Testis (tissue), 3 donors: ENCODE measurements around the gene CARD8. TPM values are rescaled to one million over a fixed set of nuclear protein-coding genes. Genes with fewer than 3 reads are reported as not detected.

Source experiments
- DNase-seq: peaks from one replicate; pipeline ENCODE4 v3.0.0-alpha.2; 2019
- H3K27ac ChIP-seq, 2 donors: fragments of 200-600 bp; sonication (generic); one replicate each; pipeline ENCODE4 v1.5.1; 2019
- H3K27me3 ChIP-seq: fragments of 200-600 bp; sonication (generic); one replicate; pipeline ENCODE4 v1.5.1; 2019
- H3K36me3 ChIP-seq: fragments of 200-600 bp; sonication (generic); one replicate; pipeline ENCODE4 v1.5.1; 2017; ENCODE audit warnings: low read depth; ENCODE audit errors: missing control alignments
- H3K4me1 ChIP-seq: fragments of 200-600 bp; sonication (generic); one replicate; pipeline ENCODE4 v1.5.1; 2019
- H3K4me3 ChIP-seq, 2 donors: fragments of 200-600 bp; sonication (generic); one replicate each; pipeline ENCODE4 v1.5.1; 2017 to 2019
- H3K9me3 ChIP-seq: fragments of 200-600 bp; sonication (generic); one replicate; pipeline ENCODE4 v1.5.1; 2017
- POLR2A ChIP-seq: fragments of 450-650 bp; IDR thresholded peaks from one replicate; pipeline ENCODE4 v1.6.1; 2017; ENCODE audit warnings: antibody characterized with exemption, mild to moderate bottlenecking, moderate library complexity
- WGBS, 2 donors: methylation state at CpG; one replicate each; pipeline ENCODE4 v1.1.5; 2018; 5-methylcytosine and 5-hydroxymethylcytosine counted together
- intact Hi-C: fragments of 100-400 bp; cut with DNase I; formaldehyde crosslinking; loops from one replicate; pipeline ENCODE4 v1.15.1; 2023; ENCODE audit warnings: low total_unique reads
- polyA plus RNA-seq: library from polyadenylated mRNA; stranded (reverse); fragments of 350-450 nt; fragmentation: Illumina TruSeq; extraction: RNeasy Lipid Tissue Mini Kit (QIAGEN cat#74804); gene quantifications from one replicate; pipeline ENCODE4 v1.2.3, GENCODE V29; 2014; ENCODE audit warnings: low read depth, low replicate concordance; ENCODE audit not compliant: insufficient read depth
- total RNA-seq, 2 donors: library from RNA; depleted of rRNA; stranded (reverse); fragments of >200 nt; gene quantifications; one replicate each; pipeline ENCODE4 v1.2.3, GENCODE V29; 2016
- TF ChIP-seq, protein P1 (sequence below), 3 experiments: fragments of 450-650 bp in 2 of 3; fragments of 200-600 bp in 1 of 3; sonication (generic) in 1 of 3; IDR thresholded peaks; one replicate each; pipeline ENCODE4 v1.5.1; 2016 to 2019; ENCODE audit warnings: antibody characterized with exemption in 3 of 3, mild to moderate bottlenecking in 2 of 3, moderate library complexity in 1 of 3

Gene CARD8
- total and polyA plus RNA-seq, 3 donors from 2014 or later, result 45.4 to 68.4 (median 53.9) TPM

DNA sequence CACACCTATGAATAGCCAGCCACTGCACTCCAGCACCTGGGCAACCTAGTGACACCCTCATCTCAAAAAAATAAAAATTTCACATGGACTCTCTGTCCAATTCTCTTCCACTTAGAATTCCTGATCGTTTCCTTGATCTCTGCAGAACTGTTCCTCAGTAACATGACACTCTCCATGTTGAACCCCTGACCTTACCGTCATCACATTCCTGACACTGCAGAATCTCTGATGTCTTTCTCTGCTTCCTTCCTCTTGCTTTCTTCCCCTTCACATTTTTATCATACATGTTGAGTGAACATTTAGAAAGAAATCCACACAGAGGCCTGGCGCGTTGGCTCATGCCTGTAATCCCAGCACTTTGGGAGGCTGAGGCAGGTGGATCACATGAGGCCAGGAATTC is 29.2 kb upstream of the CARD8 start:
- no peak overlapping the region for H3K27ac ChIP-seq
- intact Hi-C loops, result no loop called here
- no peaks in the 10 kb centered on the region for H3K9me3 ChIP-seq
- WGBS, 2 donors, result 78 to 80% methylated on average over 4 of the region's 4 CpGs
- H3K27me3 ChIP-seq, result no peaks in the 10 kb centered on the region
- H3K4me3 ChIP-seq, result no peak overlapping the region
- no peaks in the 10 kb centered on the region for H3K4me1 ChIP-seq
- no peak for DNase-seq
- TF ChIP-seq, protein P1, sequence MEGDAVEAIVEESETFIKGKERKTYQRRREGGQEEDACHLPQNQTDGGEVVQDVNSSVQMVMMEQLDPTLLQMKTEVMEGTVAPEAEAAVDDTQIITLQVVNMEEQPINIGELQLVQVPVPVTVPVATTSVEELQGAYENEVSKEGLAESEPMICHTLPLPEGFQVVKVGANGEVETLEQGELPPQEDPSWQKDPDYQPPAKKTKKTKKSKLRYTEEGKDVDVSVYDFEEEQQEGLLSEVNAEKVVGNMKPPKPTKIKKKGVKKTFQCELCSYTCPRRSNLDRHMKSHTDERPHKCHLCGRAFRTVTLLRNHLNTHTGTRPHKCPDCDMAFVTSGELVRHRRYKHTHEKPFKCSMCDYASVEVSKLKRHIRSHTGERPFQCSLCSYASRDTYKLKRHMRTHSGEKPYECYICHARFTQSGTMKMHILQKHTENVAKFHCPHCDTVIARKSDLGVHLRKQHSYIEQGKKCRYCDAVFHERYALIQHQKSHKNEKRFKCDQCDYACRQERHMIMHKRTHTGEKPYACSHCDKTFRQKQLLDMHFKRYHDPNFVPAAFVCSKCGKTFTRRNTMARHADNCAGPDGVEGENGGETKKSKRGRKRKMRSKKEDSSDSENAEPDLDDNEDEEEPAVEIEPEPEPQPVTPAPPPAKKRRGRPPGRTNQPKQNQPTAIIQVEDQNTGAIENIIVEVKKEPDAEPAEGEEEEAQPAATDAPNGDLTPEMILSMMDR (IDR thresholded peaks at IDR 0.05), result no peak
- no peak for TF ChIP-seq POLR2A
- H3K36me3 ChIP-seq, result no peaks in the 10 kb centered on the region

DNA sequence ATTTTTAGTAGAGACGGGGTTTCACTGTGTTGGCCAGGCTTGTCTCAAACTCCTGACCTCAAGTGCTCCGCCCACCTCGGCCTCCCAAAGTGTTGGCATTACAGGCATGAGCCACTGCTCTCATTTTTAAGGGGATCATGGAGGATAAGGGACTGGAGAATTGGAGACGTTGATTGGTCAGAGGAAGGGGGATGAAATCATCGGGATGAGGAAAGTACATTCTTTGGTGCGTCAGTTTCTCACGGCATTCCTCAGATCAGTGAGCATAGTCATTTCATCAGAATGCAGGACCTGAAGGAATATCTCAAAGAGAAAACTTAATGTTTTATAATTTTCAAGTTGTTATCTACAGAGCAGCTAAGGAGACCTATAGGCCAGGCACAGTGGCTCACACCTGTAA is 28.2 kb upstream of the CARD8 start:
- intact Hi-C loops, result no loop called here
- Histone ChIP-seq H3K4me1 (no peaks in the 10 kb centered on the region), H3K27ac (no peak overlapping the region), H3K36me3 (no peaks in the 10 kb centered on the region), H3K4me3 (no peak overlapping the region), H3K27me3 (no peaks in the 10 kb centered on the region), H3K9me3 (no peaks in the 10 kb centered on the region)
- WGBS, 2 donors, result 92 to 98% methylated on average over 7 of the region's 7 CpGs
- DNase-seq, result no peak
- TF ChIP-seq, protein P1 (IDR thresholded peaks at IDR 0.05), result no peak
- TF ChIP-seq POLR2A, result no peak

DNA sequence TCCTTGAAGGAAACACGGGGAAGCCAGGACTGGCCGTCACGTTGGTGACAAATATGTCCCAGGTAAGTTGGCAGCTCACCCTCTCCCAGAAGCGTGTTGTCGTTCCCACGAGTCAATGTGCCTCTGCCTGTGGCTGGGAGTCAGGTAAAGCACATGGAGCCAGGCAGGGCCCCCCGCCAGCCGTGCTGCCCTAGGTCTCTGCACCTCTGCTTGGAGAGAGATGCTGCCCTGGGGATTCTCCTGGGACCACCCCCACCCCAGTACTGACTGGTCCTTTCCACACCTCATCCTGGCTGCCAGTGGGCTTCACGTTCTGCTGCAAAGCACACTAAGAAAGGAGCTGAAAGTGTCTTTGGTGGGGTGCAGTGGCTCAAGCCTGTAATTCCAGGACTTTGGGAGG is 24.0 kb upstream of the CARD8 start:
- no peak for DNase-seq
- Histone ChIP-seq H3K27ac (no peak overlapping the region), H3K4me1 (no peaks in the 10 kb centered on the region), H3K9me3 (no peaks in the 10 kb centered on the region), H3K27me3 (no peaks in the 10 kb centered on the region), H3K4me3 (no peak overlapping the region), H3K36me3 (no peaks in the 10 kb centered on the region)
- no peak for TF ChIP-seq POLR2A
- TF ChIP-seq, protein P1 (IDR thresholded peaks at IDR 0.05), result no peak
- intact Hi-C loops, result no loop called here
- 88 to 92% methylated on average over 4 to 9 of the region's 9 CpGs for WGBS, 2 donors

DNA sequence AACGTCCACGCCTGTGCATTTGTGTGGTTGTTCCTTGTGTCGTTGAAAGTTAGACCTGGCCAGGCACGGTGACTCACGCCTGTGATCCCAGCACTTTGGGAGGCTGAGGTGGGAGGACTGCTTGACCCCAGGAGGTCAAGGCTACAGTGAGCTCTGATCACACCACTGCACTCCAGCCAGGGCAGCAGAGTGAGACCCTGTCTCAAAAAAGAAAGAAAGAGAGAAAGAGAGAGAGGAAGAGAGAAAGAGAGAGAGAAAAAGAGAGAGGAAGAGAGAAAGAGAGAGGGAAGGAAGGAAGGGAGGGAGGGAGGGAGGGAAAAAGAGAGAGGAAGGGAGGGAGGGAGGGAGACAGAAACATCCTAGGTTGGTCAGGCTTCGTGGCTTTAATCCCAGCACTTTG is 19.2 kb upstream of the CARD8 start:
- Histone ChIP-seq H3K27me3 (no peaks in the 10 kb centered on the region), H3K9me3 (no peaks in the 10 kb centered on the region), H3K4me3 (no peak overlapping the region), H3K4me1 (peaks cover 8% of the 10 kb centered on the region), H3K36me3 (no peaks in the 10 kb centered on the region), H3K27ac (no peak overlapping the region)
- intact Hi-C loops, result no loop called here
- WGBS, 2 donors, result 75 to 87% methylated on average over 6 of the region's 6 CpGs
- no peak for TF ChIP-seq POLR2A
- no peak for DNase-seq

DNA sequence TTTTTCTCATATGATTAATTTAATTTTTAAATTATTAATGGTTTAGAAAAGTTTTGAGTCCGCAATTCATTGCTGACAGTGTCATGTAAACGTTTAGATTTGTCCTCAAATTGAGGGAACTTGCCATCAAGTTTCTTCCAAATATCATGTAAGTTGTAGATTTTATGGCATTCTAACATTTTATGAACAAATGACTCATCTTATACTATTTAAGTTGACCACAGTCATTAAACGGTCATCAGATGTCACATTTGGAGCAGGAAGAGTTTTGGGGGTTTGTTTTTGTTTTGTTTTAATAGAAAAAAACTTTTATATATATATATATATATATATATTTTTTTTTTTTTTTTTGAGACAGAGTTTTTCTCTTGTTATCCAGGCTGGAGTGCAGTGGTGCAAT is 18.5 kb upstream of the CARD8 start:
- DNase-seq, result no peak
- peaks cover 8% of the 10 kb centered on the region for H3K4me1 ChIP-seq
- TF ChIP-seq, protein P1 (IDR thresholded peaks at IDR 0.05), result no peak
- no peak for TF ChIP-seq POLR2A
- WGBS, 2 donors, result 82 to 89% methylated on average over 3 of the region's 3 CpGs
- H3K27me3 ChIP-seq, result no peaks in the 10 kb centered on the region
- no peaks in the 10 kb centered on the region for H3K9me3 ChIP-seq
- intact Hi-C loops, result no loop called here
- H3K36me3 ChIP-seq, result no peaks in the 10 kb centered on the region
- H3K27ac ChIP-seq, result no peak overlapping the region
- H3K4me3 ChIP-seq, result no peak overlapping the region
